MCF 10A (cell line): ENCODE data around the gene SMYD2. TPM values are rescaled to one million over a fixed set of nuclear protein-coding genes. Genes with fewer than 3 reads are reported as not detected.

Experiments
- BruUV-seq: library from RNA; stranded (reverse); fragments of 400-500 nt; replicated peaks from 2 replicates; lab custom pipeline; 2021; lab: Mats Ljungman, UMichigan
- CTCF ChIA-PET: fragments of 300-600 bp; sonication (Branson Sonifier 250); formaldehyde crosslinking; extraction: SDS; loops from one replicate; lab custom pipeline; 2021; ENCODE audit warnings: antibody characterized with exemption, inconsistent platforms; lab: Yijun Ruan, JAX
- POLR2A ChIA-PET: fragments of 300-600, 350-650 bp; sonication (Branson Sonifier 250); formaldehyde crosslinking; extraction: SDS; loops from one replicate; lab custom pipeline; 2020; ENCODE audit warnings: antibody characterized with exemption, inconsistent platforms; lab: Yijun Ruan, JAX
- DNase-seq: peaks from one replicate; pipeline ENCODE4 v3.0.0-alpha.2; 2018; ENCODE audit not compliant: unreplicated experiment
- H3K27ac Mint-ChIP-seq: one replicate; pipeline ENCODE4 v1.8.0; 2022; ENCODE audit warnings: mild to moderate bottlenecking, low read depth, mixed read lengths; ENCODE audit not compliant: unreplicated experiment
- H3K27me3 Mint-ChIP-seq: one replicate; pipeline ENCODE4 v1.8.0; 2022; ENCODE audit warnings: mixed read lengths; ENCODE audit not compliant: insufficient read depth, unreplicated experiment
- H3K36me3 Mint-ChIP-seq: one replicate; pipeline ENCODE4 v1.8.0; 2022; ENCODE audit warnings: mild to moderate bottlenecking, moderate library complexity, mixed read lengths; ENCODE audit not compliant: insufficient read depth, unreplicated experiment
- H3K4me1 Mint-ChIP-seq: one replicate; pipeline ENCODE4 v1.8.0; 2022; ENCODE audit warnings: mixed read lengths; ENCODE audit not compliant: insufficient read depth, unreplicated experiment
- H3K4me3 Mint-ChIP-seq: one replicate; pipeline ENCODE4 v1.8.0; 2022; ENCODE audit warnings: mild to moderate bottlenecking, moderate library complexity, mixed read lengths; ENCODE audit not compliant: unreplicated experiment
- H3K9me3 Mint-ChIP-seq: one replicate; pipeline ENCODE4 v1.8.0; 2022; ENCODE audit warnings: mixed read lengths; ENCODE audit not compliant: unreplicated experiment
- CTCF ChIP-seq: fragments of 200-600 bp; IDR thresholded peaks from one replicate; pipeline ENCODE4 v1.8.0; 2022; ENCODE audit warnings: antibody characterized with exemption, mild to moderate bottlenecking; ENCODE audit not compliant: unreplicated experiment
- intact Hi-C: fragments of 100-400 bp; cut with micrococcal nuclease; formaldehyde crosslinking; loops from 2 replicates; pipeline ENCODE4 v1.14.1; 2022
- total RNA-seq: library from RNA; stranded (reverse); gene quantifications from 2 replicates; pipeline ENCODE4 v1.2.3, GENCODE V29; 2022

Gene SMYD2
- total RNA-seq, 1 experiment from 2014 or later: 75.1 TPM

- H3K36me3 Mint-ChIP-seq: no peaks in the 10 kb centered on the region
- no peak overlapping the region for H3K27ac Mint-ChIP-seq
- no peak for TF ChIP-seq CTCF
- peaks cover 49% of the 10 kb centered on the region for H3K27me3 Mint-ChIP-seq
- CTCF ChIA-PET: interaction anchor here (0.5 to 7.5 kb wide), 9 partner anchors 9 to 428 kb away, joined by 3 to 133 read pairs (median 3); no protein-coding TSS in a partner anchor
- H3K4me3 Mint-ChIP-seq: no peak overlapping the region
- H3K4me1 Mint-ChIP-seq: peaks cover 6% of the 10 kb centered on the region
- intact Hi-C loops: no loop called here
- H3K9me3 Mint-ChIP-seq: no peaks in the 10 kb centered on the region
- no TSS peak for BruUV-seq
- no peak for DNase-seq
- POLR2A ChIA-PET: interaction anchor here (0.6 to 1.7 kb wide), 2 partner anchors 12 to 29 kb away, joined by 3 read pairs; no protein-coding TSS in a partner anchor
These were observed 29.6 kb upstream of the SMYD2 start for GRCh38 chr1:214251354-214251753.

- Mint-ChIP-seq H3K27me3 (peaks cover 59% of the 10 kb centered on the region), H3K36me3 (no peaks in the 10 kb centered on the region), H3K4me3 (no peak overlapping the region), H3K9me3 (no peaks in the 10 kb centered on the region), H3K27ac (no peak overlapping the region), H3K4me1 (peaks cover 9% of the 10 kb centered on the region)
- no TSS peak for BruUV-seq
- DNase-seq: no peak
- intact Hi-C loops: no loop called here
- ChIA-PET POLR2A (no interaction called here), CTCF (interaction anchor here (0.9 to 10.2 kb wide), 2 partner anchors 20 to 76 kb away, joined by 3 to 918 read pairs; no protein-coding TSS in a partner anchor)
- no peak for TF ChIP-seq CTCF
These were observed 25.4 kb upstream of the SMYD2 start for GRCh38 chr1:214255509-214255908.

- POLR2A ChIA-PET: interaction anchor here (1.1 kb wide), 1 partner anchor 45 kb away, joined by 3 read pairs; no protein-coding TSS in a partner anchor
- Mint-ChIP-seq H3K4me3 (no peak overlapping the region), H3K27ac (no peak overlapping the region), H3K36me3 (no peaks in the 10 kb centered on the region), H3K9me3 (no peaks in the 10 kb centered on the region), H3K4me1 (peaks cover 12% of the 10 kb centered on the region), H3K27me3 (peaks cover 58% of the 10 kb centered on the region)
- intact Hi-C loops: no loop called here
- BruUV-seq: no TSS peak
- peak; percentile 34 for DNase-seq
- TF ChIP-seq CTCF: no peak
- CTCF ChIA-PET: interaction anchor here (0.6 to 10.2 kb wide), 21 partner anchors 9 to 1132 kb away, joined by 3 to 918 read pairs (median 41); partner anchors contain the start of gene SMYD2
These were observed 21.5 kb upstream of the SMYD2 start for GRCh38 chr1:214259353-214259977.

GRCh38 chr1:214260561-214261205, 20.3 kb upstream of the SMYD2 start:
- peaks cover 12% of the 10 kb centered on the region for H3K4me1 Mint-ChIP-seq

More at GRCh38 chr1:214260561-214261205, 20.3 kb upstream of the SMYD2 start:
- H3K9me3 Mint-ChIP-seq: no peaks in the 10 kb centered on the region
- H3K4me3 Mint-ChIP-seq: no peak overlapping the region
- DNase-seq: no peak
- ChIA-PET POLR2A (interaction anchor here (0.6 to 2.7 kb wide), 12 partner anchors 9 to 322 kb away, joined by 3 to 33 read pairs (median 4); partner anchors contain the start of gene SMYD2), CTCF (interaction anchor here (0.6 to 10.2 kb wide), 115 partner anchors 10 to 1519 kb away, joined by 3 to 918 read pairs (median 5); partner anchors contain the start of genes CENPF and SMYD2)
- peaks cover 58% of the 10 kb centered on the region for H3K27me3 Mint-ChIP-seq
- no peaks in the 10 kb centered on the region for H3K36me3 Mint-ChIP-seq
- no peak overlapping the region for H3K27ac Mint-ChIP-seq
- no peak for TF ChIP-seq CTCF
- no TSS peak for BruUV-seq
- intact Hi-C loops: loop anchor here (1.0 to 5.0 kb wide), 5 partner anchors 46 to 367 kb away; no protein-coding TSS in a partner anchor
